Left hindlimb (tissue), 1 donor: ENCODE results near the gene UNC13D.

Experiments
- DNase-seq: peaks from one replicate; pipeline ENCODE4 v3.0.0-alpha.2; 2018

The UNC13D gene

DNA sequence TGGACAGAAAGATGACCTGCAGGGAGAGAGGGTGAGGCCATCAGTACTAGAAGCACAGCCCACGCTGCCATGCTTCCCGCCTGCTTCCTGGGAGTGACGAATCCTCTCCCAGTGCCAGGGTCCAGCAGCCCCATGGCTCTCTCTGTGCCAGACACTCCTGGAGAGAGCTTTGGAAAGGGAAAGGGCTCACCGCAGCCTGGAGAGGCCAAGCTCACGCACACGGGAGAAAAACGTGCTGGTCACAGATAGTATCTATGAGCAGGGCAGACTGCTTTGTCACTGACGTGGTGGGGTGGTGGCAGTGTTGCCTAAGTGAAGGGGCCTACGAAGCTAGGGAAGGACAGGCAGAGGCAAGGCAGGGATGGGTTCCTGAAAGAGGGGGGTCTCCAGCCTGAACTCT lies 5.5 kb upstream of the UNC13D start:
- DNase-seq, result no peak

DNA sequence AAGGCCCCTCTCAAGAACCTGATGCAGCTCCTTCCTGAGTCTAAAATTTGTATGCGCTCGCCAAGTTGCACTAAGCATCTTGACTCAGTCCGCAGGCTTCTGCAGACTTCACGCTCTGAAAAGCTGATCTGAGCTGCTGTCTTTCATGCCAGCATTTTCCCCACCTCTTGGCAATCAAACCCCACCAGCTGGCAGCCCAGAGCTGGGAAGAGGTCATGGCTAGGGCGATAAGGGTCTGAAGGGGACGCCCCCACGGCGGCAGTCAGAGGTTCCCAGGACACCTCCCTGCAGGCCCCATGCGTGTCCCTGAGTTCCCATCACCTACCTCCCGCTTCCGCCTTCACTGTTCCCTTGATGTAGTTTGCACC lies 5.1 kb upstream of the UNC13D start:
- no peak for DNase-seq

DNA sequence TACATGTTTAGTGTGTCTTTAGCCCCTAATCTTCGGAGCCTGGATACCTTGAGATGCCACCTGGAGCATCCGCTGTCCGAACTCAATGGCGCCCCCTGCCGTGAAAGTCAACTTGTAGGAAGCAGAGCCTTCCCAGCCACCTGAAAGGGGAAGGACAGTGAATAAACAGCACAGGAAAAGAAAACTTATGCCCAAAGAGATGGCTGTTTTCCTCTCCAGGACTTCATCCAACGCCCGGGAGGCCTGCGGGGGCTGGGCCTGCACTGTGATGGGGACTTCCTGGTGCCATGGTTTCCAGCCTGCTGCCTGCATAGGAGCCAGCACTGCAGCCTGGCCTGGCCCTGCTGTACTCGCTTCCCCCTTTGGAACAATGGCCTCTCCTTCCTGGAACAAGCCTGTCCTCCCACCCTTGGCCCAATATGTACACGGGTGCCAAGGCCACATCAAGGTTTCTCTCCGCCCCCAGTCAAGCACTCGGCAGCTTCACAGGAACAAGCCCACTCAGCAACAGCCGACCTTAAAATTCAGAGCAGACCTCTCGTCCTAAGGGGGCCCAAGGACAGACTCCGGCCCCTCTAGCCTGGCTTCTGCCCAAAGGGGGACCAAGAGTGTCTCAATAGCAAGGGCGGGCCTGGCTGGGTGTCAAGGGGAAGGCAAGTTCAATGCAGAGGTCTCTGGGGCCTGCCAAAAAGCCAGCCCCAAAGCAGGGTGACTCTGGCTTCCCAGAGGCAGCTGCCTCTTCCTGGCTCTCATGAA lies 4.5 kb upstream of the UNC13D start:
- DNase-seq, result no peak

DNA sequence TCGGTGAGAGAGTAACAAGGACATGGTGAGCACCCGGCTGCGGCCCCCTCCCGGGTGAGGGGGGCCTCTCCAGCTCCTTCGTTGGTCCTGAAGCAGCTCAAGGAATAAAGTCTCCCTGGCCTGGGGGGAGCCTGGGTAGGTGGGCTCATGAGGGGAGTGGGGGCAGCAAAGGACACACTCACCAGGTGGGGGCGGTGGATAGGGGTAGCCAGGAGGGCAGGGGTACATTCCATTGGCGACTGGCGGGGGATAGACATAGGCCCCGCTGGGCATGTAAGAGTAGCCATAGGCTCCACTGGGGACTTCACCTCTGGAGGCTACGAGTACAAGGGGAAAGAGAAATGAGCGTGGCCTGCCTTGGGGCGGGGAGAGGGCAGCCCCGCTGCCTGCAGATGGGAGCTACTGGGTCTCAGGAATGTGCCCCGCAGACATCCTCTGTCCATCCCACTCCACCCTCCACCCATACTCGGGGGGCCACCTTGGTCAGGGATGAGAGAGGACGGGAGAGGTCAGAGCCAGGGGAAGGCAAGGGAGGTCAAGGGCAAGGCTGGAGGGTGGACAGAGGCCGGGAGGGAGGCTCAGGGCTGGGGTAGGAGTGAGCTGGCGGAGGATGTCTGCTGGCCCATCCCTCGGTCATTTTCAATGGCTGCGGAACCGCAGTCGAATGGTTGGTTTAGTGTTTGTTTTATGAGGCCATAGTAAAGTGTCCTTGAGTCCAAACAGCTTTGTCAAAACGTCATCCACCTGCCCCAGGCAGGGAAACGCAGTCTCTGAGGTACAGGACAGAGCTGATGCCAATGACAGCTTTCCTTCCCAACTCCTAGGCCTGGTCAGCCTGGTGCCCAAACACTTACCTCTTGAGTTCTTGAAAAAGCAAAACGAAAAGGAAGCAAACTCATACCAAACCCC lies 3.7 kb upstream of the UNC13D start:
- no peak for DNase-seq

DNA sequence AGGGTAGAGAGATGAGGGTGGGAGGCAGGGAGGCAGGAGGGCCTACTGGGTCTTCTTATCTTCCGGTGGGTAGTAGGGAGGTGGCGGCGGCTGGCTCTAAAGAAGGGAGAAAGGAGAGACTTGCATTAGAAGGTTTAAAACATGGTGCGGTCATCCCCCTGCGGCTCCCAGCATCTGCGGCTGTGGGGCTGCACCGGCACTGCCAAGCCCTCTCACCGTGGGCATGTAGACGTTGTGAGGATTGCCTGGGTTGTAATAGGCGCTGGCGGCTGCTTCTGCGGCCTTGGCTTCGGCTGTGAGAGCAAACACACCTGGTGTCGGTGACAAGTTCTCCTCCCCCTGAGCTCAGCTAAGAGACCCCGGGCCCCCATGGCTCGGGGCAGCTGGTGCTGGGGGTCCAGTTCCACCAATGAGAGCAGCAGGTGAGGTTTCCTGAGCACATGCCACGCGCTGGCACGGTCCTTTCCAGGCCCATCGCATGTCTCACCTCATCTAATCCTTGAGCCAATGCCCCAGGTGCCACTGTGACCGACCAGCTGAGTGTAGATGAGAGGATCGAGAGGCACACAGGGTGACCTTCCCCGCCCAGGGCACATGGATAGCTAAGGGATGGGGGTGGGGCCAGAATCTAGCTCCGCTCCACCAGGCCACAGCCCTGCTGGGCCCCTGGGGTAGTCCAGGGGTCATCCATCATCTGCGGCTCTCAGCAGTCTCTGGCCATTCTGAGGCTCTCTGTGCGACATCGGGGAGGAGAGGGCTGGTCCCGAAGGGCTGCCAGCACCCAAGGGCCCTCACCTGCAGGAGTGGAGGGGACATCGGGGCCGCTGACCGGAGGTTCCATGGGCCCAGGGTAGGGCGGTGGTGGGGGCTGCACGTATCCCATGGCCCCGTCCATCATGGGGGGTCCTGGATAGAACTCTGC lies 2.7 kb upstream of the UNC13D start:
- no peak for DNase-seq

DNA sequence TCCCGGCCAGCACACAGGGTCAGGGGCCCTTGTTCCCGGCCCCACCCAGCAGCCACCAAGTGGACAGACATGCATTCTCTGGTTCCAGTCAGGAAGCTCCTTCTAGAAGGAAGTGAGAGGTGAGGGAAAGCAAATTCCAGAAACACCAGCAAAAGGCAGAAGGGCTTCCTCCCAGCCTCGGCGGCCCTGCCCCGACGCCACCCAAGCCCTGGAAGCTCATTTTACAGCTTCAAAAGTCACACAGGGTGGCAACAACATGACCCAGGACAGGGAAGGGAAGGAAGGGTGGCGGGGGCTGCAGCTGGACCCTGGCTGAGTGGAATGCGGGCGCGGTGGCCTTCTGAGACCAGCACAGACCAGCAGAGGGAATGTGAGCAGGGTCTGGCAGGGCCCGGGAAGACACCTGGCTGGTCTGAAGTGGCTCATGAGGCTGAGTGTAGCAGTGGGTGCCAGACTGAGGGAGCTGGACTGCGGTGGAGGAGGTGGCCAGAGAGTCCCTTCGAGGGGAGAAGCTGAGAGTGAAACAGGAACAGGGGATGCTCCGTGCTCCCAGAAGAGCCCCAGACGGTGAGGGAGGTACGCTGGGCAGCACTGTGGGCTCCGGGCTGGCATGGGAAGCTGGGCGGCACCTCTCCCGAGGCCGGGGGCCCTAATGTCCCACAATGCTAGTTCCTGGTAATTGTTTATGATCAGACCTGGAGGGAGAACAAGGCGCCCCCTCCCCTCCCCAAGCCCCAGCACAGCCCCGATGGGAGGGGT lies 1.9 kb upstream of the UNC13D start:
- no peak for DNase-seq

DNA sequence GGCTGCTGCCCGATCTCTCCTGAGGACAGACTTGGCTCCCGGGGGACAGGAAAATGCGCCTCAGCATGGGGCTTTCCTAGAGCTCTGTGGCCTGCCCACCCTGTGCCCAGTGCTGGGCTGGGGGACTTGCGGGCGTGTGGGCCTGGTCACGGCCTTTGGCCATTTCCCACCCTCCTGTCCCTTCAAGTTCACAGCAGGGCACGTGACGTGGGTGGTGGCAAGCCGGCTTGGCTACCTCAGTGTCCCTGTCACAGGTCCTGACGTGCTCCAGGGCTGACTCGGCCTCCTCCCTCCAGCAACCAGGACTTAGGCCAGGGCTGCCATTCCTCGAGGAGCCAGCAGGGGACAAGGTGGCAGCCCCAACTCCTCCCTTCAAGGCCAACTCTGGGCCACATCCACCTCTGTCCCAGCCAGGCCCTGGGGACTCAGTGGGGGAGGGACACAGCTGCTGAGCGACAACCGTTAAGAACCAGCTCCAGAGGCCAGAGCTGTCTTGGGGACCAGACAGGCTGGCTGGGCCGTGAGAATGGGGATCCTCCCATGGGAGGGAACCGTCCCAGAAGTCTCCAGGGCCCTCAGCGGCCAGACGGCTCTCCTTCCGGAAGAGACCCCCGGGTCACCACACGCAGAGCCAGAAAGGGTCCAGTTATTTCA lies 981 bp upstream of the UNC13D start:
- DNase-seq, result no peak

DNA sequence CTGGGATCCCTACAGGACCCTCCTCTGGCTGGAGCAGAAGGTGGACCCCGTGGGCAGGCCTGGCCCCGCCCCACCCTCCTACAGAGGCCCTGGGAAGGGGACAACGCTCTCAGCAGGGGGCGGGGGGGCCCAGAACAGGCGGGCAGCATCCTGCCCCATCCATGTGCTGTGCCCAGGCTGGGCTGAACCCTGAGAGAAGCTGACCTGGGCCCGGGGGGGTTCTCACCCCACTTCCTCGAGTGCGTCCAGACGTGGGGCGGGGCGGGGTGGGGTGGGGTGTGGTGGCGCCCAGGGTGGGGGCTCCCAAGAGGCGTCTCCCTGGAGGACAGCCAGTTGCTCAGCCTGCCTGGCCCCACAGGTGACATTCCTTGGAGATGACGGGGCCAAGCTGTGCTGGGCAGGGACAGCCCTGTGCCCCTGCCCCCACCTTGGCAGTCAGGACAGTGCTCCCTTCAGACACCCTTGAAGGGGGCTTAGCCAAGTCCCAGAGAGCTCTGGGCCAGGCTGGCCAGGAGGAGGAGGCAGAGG lies 390 bp upstream of the UNC13D start:
- DNase-seq, result no peak

DNA sequence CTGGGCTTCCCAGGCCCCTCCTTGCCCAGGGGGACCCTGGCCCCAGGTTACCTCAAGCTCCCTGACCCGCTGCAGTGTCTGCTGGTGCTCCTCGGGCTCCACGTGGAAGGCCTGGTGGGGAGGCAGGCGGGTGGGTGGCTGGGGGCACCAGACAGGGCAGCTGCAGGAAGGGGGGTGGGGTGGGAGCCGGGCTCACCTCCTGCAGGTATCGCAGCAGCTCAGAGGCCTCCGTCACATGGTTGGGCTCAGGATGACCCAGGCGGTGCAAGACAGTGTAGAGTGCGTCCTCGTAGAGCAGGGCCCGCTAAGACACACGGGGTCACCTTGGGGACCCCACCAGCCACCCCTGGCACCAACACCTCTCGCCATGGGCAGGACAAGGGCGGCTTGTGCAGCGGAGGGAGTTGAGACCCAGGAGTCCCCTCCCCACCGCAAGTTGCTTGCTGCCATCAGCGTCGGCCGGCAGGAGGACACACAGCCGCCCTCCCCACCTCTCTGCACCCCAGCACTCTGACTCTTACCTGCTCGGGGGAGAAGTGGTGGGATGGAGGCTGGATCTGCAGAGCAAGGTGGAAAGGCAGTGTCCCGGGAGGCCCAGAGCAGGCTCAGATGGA lies 1.1 kb downstream of the UNC13D start:
- DNase-seq, result no peak

DNA sequence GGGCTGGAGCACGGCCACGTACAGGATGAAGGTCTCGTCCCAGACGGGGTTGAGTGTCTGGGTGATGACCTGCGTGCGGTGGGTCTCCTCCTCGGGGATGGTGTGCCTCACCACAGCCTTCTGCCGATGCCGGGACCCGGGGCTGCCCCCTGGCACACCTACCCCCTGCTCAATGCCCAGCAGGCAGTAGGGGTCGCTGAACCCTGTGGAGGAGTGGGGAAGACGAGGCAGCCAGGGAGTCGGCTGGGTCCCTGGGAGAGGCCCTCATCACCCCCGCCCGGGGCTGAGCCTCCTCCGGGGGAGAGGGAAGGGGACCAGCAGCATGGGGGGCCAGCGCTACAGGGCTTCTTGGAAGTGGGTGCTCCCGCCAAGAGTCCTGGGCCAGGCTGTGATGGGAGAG lies 1.8 kb downstream of the UNC13D start:
- no peak for DNase-seq

DNA sequence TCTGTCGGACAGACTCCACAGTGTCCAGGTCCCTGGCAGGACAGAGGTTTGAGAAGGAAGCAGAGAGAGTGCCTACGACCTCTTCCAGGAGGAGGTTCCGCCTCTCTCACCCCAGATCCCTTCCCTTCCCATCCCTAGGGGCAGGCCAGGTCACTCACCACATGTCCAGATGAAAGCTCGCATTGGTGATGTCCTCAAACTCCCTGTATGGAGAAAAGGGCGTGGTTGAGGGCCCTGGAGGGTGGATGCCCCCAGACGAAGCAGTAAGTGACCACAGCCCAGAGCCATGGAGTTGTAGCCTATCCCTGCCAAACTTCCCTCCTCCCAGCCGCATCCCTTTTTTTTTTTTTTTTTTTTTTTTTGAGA lies 3.4 kb downstream of the UNC13D start:
- DNase-seq, result no peak

DNA sequence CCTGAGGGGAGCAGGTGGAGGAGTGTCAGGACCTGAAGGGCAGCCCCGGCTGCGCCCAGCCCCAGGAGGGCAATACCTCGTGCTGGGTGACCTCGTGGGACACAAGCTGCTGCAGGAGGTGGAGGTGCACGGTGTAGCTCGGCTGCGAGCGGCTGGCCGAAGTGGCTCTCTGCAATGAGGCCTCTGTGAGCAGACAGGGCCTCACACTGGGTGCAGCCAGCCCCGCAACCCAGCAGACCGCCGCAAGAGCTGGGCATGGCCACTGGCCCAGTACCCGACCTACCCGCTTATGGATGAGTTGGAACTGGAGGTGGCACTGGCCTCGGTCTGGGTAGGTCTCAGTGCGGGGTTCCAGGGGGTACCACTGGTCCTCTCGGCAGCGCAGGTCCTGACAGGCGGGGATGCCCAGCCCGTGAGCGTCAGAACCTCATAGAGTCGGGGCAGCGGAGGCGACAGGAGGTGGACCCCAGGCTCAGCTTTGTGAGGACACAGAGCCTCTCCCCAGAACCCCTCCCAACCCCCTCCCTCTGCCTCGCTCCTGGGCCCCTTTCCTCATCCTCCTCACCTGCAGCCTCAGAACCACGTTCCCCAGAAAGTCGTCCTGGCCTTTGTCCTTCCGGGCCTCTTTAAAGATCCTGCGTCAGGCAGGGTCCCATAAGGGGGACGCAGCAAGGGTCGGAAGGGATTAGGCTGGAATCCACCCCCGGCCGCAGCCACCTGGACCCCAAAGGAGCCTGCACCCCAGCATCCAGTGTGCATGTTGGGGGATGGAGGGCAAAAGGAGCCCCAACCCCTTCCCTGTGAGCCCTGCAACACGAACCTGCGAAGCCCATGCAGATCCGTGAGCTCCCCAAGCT lies 4.0 kb downstream of the UNC13D start:
- DNase-seq, result no peak

DNA sequence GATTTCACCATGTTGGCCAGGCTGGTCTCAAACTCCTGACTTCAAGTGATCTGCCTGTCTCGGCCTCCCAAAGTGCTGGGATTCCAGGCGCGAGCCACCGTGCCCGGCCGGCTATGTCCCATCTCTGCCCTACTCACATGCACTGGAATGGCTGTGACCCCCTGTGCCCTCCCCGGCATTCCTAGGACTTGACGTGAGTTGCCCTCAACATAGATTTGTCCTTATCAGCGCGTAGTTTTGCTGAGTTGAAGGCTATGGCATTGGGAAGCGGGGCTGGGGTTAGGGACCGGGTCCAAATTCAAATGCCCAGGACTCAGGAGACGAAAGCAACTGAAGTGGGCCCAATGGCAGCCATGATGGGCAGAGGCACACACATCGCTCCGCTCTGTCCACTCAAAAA lies 5.8 kb downstream of the UNC13D start:
- DNase-seq, result no peak

DNA sequence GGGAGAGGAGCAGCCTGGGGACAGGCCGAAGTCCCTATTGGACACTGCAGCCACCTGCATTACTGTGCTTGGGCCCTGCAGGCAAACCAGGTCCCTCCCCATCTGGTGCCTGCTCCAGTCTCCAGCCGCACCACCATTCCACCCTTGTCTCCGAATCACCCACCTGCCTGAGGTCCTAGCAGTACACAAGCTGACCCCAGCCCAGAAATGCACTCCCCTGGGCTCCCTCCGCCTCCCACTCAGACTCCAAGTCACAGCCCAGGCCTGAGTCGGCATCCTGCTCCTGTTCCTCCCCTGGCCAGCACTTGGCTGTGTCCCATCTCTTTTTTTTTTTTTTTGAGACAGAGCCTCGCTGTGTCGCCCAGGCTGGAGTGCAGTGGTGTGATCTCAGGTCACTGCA lies 6.3 kb downstream of the UNC13D start:
- no peak for DNase-seq

DNA sequence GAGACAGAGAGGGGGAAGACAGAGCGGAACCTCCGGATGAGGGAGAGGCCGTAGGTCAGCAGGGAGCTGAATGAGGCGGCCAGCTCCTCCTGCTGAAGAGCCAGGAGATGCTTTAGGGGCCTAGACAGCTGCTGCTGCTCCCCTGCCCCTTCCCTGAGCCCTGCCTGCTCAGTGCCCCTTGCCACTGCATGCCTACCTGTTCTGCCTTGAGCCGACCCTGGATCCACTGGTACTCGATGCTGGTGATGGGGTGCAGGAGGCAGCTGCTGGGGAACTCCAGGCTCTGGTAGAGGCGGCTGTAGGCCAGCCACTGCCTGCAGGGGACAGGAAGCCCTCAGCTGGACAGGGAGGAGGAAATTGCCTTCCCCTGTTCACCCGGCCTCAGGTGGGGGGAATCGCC lies 7.6 kb downstream of the UNC13D start:
- no peak for DNase-seq

DNA sequence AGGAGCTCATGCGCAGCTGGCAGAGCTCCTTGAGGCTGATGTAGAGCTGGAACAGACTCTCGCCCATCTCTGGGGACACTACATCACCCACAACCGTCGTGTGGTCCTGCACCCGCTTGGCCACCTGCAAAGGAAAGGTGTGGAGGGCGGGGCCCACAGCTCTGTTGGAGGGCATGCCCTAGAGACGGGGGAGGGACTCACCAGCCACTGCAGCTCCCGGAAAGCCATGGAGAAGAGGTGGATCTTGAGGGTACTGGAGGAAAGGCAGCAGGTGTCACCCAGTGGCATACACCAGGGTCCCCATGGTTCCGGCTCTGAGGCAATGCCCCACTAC lies 8.6 kb downstream of the UNC13D start:
- DNase-seq, result no peak

DNA sequence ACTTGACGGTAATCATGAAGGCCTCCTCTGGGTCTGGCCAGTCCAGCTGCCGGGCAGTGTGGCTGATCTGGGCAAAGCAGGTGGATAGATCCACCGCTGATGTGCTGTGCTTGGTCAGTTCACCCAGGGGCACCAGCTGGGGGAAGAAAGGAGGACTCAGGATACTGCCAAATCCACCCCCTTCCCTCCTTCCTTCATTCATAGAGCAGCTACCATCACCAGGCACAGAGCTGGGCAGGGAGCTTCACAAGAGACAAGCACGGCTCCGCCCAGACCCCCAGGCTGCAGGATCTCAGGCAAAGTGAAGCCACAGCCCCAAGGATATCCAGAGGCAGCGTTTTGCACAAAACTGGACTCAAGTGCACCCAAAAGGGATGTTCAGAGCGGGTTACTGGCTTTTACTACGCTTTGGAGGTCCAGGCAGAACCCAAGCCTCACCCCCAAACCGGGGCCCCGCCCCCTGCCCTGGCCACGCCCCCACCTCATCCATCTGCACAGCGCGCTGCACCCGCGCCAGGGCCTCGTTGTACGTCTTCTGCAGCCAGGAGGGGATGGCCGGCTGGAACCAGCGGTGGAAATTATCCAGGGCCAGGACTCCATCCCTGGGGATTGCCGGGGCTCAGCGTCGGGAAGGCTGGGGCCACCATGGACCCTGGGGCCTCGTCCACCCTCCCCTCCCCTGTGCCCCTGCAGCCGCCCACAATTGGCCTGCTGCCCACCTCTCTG lies 9.1 kb downstream of the UNC13D start:
- no peak for DNase-seq

DNA sequence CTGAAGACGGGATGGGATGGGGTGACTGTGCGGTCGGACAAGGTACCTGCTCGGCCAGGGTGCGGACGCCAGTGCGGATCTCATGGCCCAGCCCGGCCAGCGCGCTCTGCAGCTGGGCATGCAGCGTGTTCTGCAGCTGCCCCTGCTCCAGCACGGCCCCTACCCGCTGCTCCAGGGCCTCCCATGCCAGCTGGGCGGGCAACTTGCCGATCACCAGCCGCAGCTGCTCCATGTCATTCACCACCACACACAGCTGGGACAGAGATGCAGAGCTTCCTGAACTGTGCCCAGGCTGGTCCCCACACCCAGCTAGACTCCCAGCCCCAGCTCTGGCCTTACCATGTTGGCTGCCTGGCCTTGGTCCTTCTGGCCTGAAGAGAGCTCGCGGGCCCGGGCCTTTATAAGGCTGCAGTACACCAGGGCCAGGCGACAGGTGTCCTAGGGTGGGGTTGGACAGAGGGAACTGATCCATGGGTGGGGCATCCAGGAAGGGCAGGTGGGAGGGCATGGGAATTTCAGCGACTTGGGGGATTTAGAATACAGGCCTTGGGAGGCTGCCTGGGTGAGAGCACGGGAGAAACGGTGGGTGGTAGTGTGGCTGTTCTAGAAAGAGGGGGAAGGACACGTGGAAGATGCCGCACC lies 9.8 kb downstream of the UNC13D start:
- DNase-seq, result peak; percentile 86
